ENCODE results near the gene CCNG1.
A peak's percentile ranks its signal among the peaks of the same experiment; 100 is the strongest.
"Not testable (repeated sequence)": the region's sequence is repeated elsewhere in the genome, so short reads cannot be mapped to it uniquely, and the experiment has no call there.

The CCNG1 gene

DNA sequence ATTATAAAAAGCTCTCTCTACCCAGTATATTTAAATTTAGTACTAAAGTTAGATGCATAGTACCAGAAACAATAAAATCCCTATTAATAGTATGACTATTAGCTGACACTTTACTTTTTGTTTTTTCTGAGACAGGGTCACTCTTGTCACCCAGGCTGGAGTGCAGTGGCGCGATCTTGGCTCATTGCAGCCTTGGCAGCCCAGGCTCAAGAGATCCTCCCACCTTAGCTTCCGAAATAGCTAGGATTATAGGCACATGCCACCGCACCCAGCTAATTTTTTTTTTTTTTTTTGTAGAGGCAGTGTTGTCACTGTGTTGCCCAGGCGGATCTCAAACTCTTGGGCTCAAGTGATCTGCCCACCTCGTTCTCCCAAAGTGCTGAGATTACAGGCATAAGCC is 8.0 kb downstream of the CCNG1 start:
- Histone ChIP-seq H3K27me3 (ENCODE audit: control insufficient read depth, insufficient read depth, low read length) (no peaks in the 10 kb centered on the region), H3K9me3 (ENCODE audit: control insufficient read depth, low read depth, low read length) (no peaks in the 10 kb centered on the region), H3K27ac (ENCODE audit: low read length) (no peak overlapping the region), H3K4me1 (ENCODE audit: control insufficient read depth, low read depth, low read length) (no peaks in the 10 kb centered on the region), H3K36me3 (ENCODE audit: control insufficient read depth, low read depth, low read length) (peaks cover 84% of the 10 kb centered on the region), H3K4me3 (ENCODE audit: low read length) (no peak overlapping the region), H3K9ac (ENCODE audit: low read length) (no peak overlapping the region)

GRCh38 chr5:163447191-163447590 is 9.8 kb downstream of the CCNG1 start:
- peaks cover 65% of the 10 kb centered on the region for H3K36me3 ChIP-seq (ENCODE audit: control insufficient read depth, low read depth, low read length)

DNA sequence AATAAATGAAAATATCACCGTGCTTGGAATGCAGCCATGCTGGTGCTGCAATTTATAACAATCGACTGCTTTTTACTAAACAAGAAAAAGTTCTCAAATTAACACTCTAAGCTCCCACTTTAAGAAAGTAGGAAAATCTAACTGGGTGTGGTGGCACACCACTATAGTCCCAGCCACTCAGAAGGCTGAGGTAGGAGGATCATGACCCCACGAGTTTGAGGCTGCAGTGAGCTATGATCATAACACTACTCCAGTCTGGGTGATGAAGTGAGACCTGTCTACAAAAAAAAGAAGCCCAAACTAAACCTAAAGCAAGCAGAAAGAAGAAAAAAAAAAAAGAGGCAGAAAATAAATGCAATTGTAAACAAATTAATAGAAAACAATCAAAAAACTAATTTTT is 10.5 kb downstream of the CCNG1 start:
- H3K9ac ChIP-seq (ENCODE audit: low read length): no peak overlapping the region
- no peak overlapping the region for H3K27ac ChIP-seq (ENCODE audit: low read length)
- no peaks in the 10 kb centered on the region for H3K27me3 ChIP-seq (ENCODE audit: control insufficient read depth, insufficient read depth, low read length)
- H3K4me3 ChIP-seq (ENCODE audit: low read length): no peak overlapping the region
- H3K4me1 ChIP-seq (ENCODE audit: control insufficient read depth, low read depth, low read length): no peaks in the 10 kb centered on the region
- H3K9me3 ChIP-seq (ENCODE audit: control insufficient read depth, low read depth, low read length): no peaks in the 10 kb centered on the region
- H3K36me3 ChIP-seq (ENCODE audit: control insufficient read depth, low read depth, low read length): peaks cover 62% of the 10 kb centered on the region

More at GRCh38 chr5:163447191-163447590, 9.8 kb downstream of the CCNG1 start:
- Histone ChIP-seq H3K27ac (ENCODE audit: low read length) (no peak overlapping the region), H3K9me3 (ENCODE audit: control insufficient read depth, low read depth, low read length) (no peaks in the 10 kb centered on the region), H3K9ac (ENCODE audit: low read length) (no peak overlapping the region), H3K27me3 (ENCODE audit: control insufficient read depth, insufficient read depth, low read length) (no peaks in the 10 kb centered on the region), H3K4me3 (ENCODE audit: low read length) (no peak overlapping the region), H3K4me1 (ENCODE audit: control insufficient read depth, low read depth, low read length) (no peaks in the 10 kb centered on the region)

DNA sequence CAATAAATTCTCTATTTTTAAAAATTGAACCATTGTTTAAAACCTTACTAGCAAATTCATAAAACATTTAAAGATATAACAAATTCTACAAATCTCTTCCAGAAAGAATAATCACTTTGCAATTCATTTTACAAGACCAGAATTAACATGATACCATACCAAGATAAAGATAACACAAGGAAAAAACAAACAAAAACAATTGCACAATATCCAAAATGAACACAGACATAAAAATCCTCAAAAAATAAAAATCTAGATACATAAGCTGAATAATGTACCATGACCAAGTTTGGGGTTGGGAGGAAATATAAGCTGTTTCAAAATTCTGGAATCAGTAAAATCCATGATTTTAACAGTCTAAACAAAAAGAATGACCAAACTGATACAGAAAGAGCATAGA is 11.1 kb downstream of the CCNG1 start:
- Histone ChIP-seq H3K9ac (ENCODE audit: low read length) (no peak overlapping the region), H3K27me3 (ENCODE audit: control insufficient read depth, insufficient read depth, low read length) (no peaks in the 10 kb centered on the region), H3K36me3 (ENCODE audit: control insufficient read depth, low read depth, low read length) (peaks cover 60% of the 10 kb centered on the region), H3K9me3 (ENCODE audit: control insufficient read depth, low read depth, low read length) (no peaks in the 10 kb centered on the region), H3K27ac (ENCODE audit: low read length) (no peak overlapping the region), H3K4me1 (ENCODE audit: control insufficient read depth, low read depth, low read length) (no peaks in the 10 kb centered on the region), H3K4me3 (ENCODE audit: low read length) (no peak overlapping the region)

DNA sequence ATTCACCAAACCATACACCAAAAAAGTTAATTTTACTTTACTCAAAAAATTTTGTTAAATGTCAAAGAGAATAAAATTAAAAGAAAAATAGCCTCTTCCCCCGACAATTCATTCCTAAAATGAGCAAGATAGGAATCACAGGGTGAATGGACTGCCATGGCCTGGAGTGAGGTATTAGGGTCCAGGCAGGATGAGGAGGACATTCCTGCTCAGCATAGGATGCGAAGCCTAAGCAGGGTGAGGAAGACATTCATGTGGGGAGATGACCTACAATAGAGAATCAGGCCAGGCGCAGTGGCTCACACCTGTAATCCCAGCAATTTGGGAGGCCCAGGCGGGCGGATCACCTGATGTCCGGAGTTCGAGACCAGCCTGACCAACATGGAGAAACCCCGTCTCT is 14.1 kb downstream of the CCNG1 start:
- no peaks in the 10 kb centered on the region for H3K9me3 ChIP-seq (ENCODE audit: control insufficient read depth, low read depth, low read length)
- no peaks in the 10 kb centered on the region for H3K27me3 ChIP-seq (ENCODE audit: control insufficient read depth, insufficient read depth, low read length)
- H3K4me1 ChIP-seq (ENCODE audit: control insufficient read depth, low read depth, low read length): no peaks in the 10 kb centered on the region
- H3K9ac ChIP-seq (ENCODE audit: low read length): no peak overlapping the region
- peaks cover 51% of the 10 kb centered on the region for H3K36me3 ChIP-seq (ENCODE audit: control insufficient read depth, low read depth, low read length)
- H3K4me3 ChIP-seq (ENCODE audit: low read length): no peak overlapping the region
- no peak overlapping the region for H3K27ac ChIP-seq (ENCODE audit: low read length)

DNA sequence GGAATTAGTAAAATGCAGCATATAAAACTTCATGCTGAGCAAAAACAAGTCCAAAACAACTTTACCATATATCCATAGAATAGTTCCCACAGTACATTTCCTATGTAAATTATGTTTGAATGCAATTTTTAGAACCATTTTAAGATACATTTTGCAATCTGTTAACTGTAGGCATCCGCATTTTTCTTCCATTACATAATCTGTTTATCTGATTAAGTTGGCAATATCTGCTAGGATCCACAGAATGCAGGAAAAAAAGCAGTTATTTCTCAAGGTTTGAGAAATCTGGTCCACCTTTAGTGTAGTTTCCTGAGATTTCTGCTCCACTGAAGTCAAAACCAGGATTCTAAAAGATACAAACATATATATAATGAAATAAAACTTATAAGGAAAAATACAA is 16.3 kb downstream of the CCNG1 start:
- H3K4me1 ChIP-seq (ENCODE audit: control insufficient read depth, low read depth, low read length): no peaks in the 10 kb centered on the region
- no peak overlapping the region for H3K9ac ChIP-seq (ENCODE audit: low read length)
- peaks cover 30% of the 10 kb centered on the region for H3K36me3 ChIP-seq (ENCODE audit: control insufficient read depth, low read depth, low read length)
- no peak overlapping the region for H3K27ac ChIP-seq (ENCODE audit: low read length)
- H3K9me3 ChIP-seq (ENCODE audit: control insufficient read depth, low read depth, low read length): no peaks in the 10 kb centered on the region
- H3K4me3 ChIP-seq (ENCODE audit: low read length): no peak overlapping the region
- H3K27me3 ChIP-seq (ENCODE audit: control insufficient read depth, insufficient read depth, low read length): no peaks in the 10 kb centered on the region

GRCh38 chr5:163455406-163455805 is 18.0 kb downstream of the CCNG1 start:
- not testable (repeated sequence) for H3K4me1 ChIP-seq (ENCODE audit: control insufficient read depth, low read depth, low read length); H3K9ac ChIP-seq (ENCODE audit: low read length); H3K27ac ChIP-seq (ENCODE audit: low read length); H3K9me3 ChIP-seq (ENCODE audit: control insufficient read depth, low read depth, low read length); H3K27me3 ChIP-seq (ENCODE audit: control insufficient read depth, insufficient read depth, low read length); H3K4me3 ChIP-seq (ENCODE audit: low read length)
- peaks cover 29% of the 10 kb centered on the region for H3K36me3 ChIP-seq (ENCODE audit: control insufficient read depth, low read depth, low read length)

GRCh38 chr5:163456029-163456589 is 18.7 kb downstream of the CCNG1 start:
- Histone ChIP-seq H3K27ac (ENCODE audit: low read length) (no peak overlapping the region), H3K4me3 (ENCODE audit: low read length) (no peak overlapping the region), H3K36me3 (ENCODE audit: control insufficient read depth, low read depth, low read length) (peaks cover 29% of the 10 kb centered on the region)

DNA sequence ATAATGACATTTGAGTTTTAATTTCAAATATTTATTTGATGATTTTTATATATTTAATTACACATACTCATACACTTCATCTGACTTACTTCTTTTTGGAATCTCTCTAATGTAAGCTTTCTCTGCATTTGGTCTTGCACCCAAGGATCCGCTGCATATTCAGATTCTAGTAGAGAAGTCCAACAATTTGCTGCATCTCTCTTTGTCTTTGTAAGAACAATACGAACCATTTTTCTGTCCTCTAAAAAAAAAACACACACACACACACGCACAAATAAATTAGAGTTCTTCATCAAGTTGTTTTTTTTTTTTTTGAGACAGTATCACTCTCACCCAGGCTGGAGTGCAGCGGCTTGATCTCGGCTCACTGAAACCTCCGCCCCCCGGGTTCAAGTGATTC is 19.4 kb downstream of the CCNG1 start:
- no peaks in the 10 kb centered on the region for H3K9me3 ChIP-seq (ENCODE audit: control insufficient read depth, low read depth, low read length)
- peaks cover 29% of the 10 kb centered on the region for H3K36me3 ChIP-seq (ENCODE audit: control insufficient read depth, low read depth, low read length)
- no peak overlapping the region for H3K27ac ChIP-seq (ENCODE audit: low read length)
- peaks cover 2% of the 10 kb centered on the region for H3K4me1 ChIP-seq (ENCODE audit: control insufficient read depth, low read depth, low read length)
- H3K27me3 ChIP-seq (ENCODE audit: control insufficient read depth, insufficient read depth, low read length): no peaks in the 10 kb centered on the region
- H3K4me3 ChIP-seq (ENCODE audit: low read length): no peak overlapping the region
- no peak overlapping the region for H3K9ac ChIP-seq (ENCODE audit: low read length)

More at GRCh38 chr5:163456029-163456589, 18.7 kb downstream of the CCNG1 start:
- Histone ChIP-seq H3K9me3 (ENCODE audit: control insufficient read depth, low read depth, low read length) (no peaks in the 10 kb centered on the region), H3K4me1 (ENCODE audit: control insufficient read depth, low read depth, low read length) (no peaks in the 10 kb centered on the region), H3K27me3 (ENCODE audit: control insufficient read depth, insufficient read depth, low read length) (no peaks in the 10 kb centered on the region), H3K9ac (ENCODE audit: low read length) (no peak overlapping the region)

DNA sequence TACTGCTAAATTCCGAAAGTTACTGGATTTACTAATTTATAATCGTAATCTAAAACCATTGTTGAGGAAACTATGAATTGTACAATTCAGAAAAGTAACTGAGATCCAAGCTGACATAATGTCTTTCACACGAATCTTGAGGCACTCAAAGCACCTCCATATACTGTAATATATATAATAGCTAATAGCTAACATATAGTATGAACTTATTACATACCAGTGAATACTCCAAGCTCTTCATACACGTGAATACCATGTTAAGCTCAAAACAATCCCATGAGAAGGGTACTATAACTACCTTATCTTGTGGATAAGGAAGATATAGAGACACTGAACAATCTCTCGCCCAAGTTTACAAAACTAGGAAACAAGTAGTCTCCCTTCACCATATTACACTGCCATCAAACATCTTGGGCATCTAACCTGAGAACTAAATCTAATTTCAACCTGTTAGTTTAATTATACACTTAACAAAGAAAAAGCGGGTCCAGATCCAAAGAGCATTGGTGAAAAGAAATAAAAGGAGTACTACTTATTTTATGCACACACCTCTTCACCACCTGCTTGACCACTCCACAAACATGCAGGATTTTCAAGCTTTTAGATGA is 21.5 kb downstream of the CCNG1 start:
- Histone ChIP-seq H3K4me3 (ENCODE audit: low read length) (peak overlapping the region; percentile 92), H3K27me3 (ENCODE audit: control insufficient read depth, insufficient read depth, low read length) (no peaks in the 10 kb centered on the region), H3K27ac (ENCODE audit: low read length) (peak overlapping the region; percentile 68), H3K9ac (ENCODE audit: low read length) (peak overlapping the region; percentile 81), H3K4me1 (ENCODE audit: control insufficient read depth, low read depth, low read length) (peaks cover 6% of the 10 kb centered on the region), H3K36me3 (ENCODE audit: control insufficient read depth, low read depth, low read length) (peaks cover 17% of the 10 kb centered on the region), H3K9me3 (ENCODE audit: control insufficient read depth, low read depth, low read length) (no peaks in the 10 kb centered on the region)

- Histone ChIP-seq H3K27ac (ENCODE audit: low read length) (peak overlapping the region; percentile 68), H3K9ac (ENCODE audit: low read length) (peak overlapping the region; percentile 81), H3K4me1 (ENCODE audit: control insufficient read depth, low read depth, low read length) (peaks cover 6% of the 10 kb centered on the region)
Measured at GRCh38 chr5:163459462-163459818, 22.0 kb downstream of the CCNG1 start.

DNA sequence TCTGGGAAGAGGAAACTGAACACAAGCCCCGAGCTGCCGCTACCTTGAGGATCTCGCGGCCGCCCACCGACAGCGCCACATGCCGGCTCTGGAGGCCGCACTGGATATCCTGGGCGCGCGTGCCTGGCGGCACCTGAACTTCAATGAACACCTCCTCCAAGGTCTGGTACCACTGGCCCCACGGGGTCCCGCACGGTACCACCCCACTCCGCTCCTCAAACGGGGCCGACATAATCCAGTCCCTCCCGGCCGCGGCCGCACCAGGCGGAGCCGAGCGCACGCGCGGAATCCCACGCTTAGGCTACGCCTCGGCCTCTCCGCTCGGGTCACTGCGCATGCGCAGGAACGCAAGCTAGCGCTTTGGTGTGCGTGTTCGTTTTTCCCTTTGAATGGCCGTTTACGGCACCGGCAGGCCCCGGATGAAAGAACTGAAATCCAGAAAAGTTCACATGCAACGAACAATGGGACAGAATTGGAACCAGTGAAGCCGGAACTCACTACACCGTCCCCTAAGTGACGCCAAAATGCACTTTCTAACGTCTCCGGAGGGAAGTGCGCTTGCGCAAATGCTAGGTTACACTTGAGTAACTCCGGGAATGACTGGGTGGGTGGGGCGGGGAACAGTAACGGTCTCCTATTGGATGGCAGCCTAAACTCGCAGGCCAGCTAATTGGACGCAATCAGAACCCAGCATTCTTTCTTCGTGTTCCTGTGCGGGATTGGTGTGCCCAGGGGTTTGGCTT is 22.6 kb downstream of the CCNG1 start, which contains the start of gene NUDCD2:
TSS of gene NUDCD2 (minus strand) at position 284 of the 743 bp plus-strand sequence. CDS start at position 232, 52 bp downstream.
- peaks cover 18% of the 10 kb centered on the region for H3K36me3 ChIP-seq (ENCODE audit: control insufficient read depth, low read depth, low read length)
- H3K4me3 ChIP-seq (ENCODE audit: low read length): peak within 1 kb of the TSS; percentile 92
- H3K4me1 ChIP-seq (ENCODE audit: control insufficient read depth, low read depth, low read length): peaks cover 6% of the 10 kb centered on the region
- H3K27ac ChIP-seq (ENCODE audit: low read length): peak within 1 kb of the TSS; percentile 90
- no peaks in the 10 kb centered on the region for H3K9me3 ChIP-seq (ENCODE audit: control insufficient read depth, low read depth, low read length)
- H3K9ac ChIP-seq (ENCODE audit: low read length): peak within 1 kb of the TSS; percentile 91
- no peaks in the 10 kb centered on the region for H3K27me3 ChIP-seq (ENCODE audit: control insufficient read depth, insufficient read depth, low read length)

More at GRCh38 chr5:163459462-163459818, 22.0 kb downstream of the CCNG1 start:
- Histone ChIP-seq H3K4me3 (ENCODE audit: low read length) (peak overlapping the region; percentile 92), H3K36me3 (ENCODE audit: control insufficient read depth, low read depth, low read length) (peaks cover 17% of the 10 kb centered on the region), H3K9me3 (ENCODE audit: control insufficient read depth, low read depth, low read length) (no peaks in the 10 kb centered on the region), H3K27me3 (ENCODE audit: control insufficient read depth, insufficient read depth, low read length) (no peaks in the 10 kb centered on the region)
